Gastroesophageal sphincter (tissue), 3 donors: Measurements from ENCODE around the gene GPR4.

Experiments
- POLR2AphosphoS5 ChIP-seq: sonication (generic); formaldehyde crosslinking; IDR thresholded peaks from one replicate; pipeline ENCODE4 v1.6.1; 2017; ENCODE audit warnings: antibody characterized with exemption
- TF ChIP-seq, protein P1 (sequence below), 4 experiments: fragments of 200-600 bp in 2 of 4; fragments of 450-650 bp in 2 of 4; sonication (generic) in 1 of 4; IDR thresholded peaks; one replicate each; pipeline ENCODE4 v1.5.1; 2017 to 2019; ENCODE audit warnings: antibody characterized with exemption in 4 of 4, mild to moderate bottlenecking in 2 of 4, moderate library complexity in 2 of 4

DNA sequence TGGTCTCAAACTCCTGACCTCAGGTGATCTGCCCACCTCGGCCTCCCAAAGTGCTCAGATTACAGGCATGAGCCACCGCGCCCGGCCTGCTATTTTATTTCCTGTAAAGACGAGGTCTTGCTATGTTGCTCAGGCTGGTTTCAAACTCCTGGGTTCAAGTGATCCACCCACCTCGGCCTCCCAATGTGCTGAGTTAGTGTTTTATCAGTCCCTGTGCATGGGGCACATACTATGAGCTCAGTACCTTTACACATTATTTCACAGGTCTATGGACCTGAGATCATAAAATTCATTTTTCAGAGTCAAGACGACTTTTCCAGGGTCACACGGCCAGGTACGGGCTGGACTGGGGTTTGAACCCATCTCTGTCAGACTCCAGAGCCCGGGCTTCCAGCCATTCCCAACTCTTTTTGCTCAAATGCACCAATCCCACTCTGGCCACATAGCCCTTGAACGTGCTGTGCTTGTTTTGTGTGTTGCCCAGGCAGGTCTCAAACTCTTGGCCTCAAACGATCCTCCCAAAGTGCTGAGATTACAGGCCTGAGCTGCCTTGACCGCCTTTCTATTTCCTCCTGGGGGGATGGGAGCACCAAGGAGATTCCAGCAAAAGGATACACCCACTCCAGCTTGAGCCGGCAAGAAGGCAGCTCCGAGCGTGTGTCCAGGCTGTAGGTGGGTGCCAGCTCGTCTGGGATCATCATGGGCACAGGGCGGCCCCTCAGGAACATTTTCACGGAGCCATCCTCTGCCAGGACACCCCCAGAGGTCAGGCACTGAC is 36.1 kb upstream of the GPR4 start:
- TF ChIP-seq, protein P1, sequence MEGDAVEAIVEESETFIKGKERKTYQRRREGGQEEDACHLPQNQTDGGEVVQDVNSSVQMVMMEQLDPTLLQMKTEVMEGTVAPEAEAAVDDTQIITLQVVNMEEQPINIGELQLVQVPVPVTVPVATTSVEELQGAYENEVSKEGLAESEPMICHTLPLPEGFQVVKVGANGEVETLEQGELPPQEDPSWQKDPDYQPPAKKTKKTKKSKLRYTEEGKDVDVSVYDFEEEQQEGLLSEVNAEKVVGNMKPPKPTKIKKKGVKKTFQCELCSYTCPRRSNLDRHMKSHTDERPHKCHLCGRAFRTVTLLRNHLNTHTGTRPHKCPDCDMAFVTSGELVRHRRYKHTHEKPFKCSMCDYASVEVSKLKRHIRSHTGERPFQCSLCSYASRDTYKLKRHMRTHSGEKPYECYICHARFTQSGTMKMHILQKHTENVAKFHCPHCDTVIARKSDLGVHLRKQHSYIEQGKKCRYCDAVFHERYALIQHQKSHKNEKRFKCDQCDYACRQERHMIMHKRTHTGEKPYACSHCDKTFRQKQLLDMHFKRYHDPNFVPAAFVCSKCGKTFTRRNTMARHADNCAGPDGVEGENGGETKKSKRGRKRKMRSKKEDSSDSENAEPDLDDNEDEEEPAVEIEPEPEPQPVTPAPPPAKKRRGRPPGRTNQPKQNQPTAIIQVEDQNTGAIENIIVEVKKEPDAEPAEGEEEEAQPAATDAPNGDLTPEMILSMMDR (IDR thresholded peaks at IDR 0.05), result no peak
- no peak for TF ChIP-seq POLR2AphosphoS5
